HG03457 (cell line): ENCODE measurements around the gene HIVEP3.

ENCODE experiments used
- ATAC-seq: cut with Tn5 transposase; IDR thresholded peaks from one replicate; pipeline ENCODE4 v1.9.1; 2021; ENCODE audit warnings: moderate number of reproducible peaks; ENCODE audit not compliant: unreplicated experiment

The HIVEP3 gene

GRCh38 chr1:41716188-41717130 is 202.3 kb downstream of the HIVEP3 start:
- no peak for ATAC-seq

- no peak for ATAC-seq
These were observed 203.2 kb downstream of the HIVEP3 start for GRCh38 chr1:41715441-41716095.

GRCh38 chr1:41714638-41715389 is 203.9 kb downstream of the HIVEP3 start:
- ATAC-seq = no peak

- no peak for ATAC-seq
These were observed 205.0 kb downstream of the HIVEP3 start for GRCh38 chr1:41713557-41714327.

GRCh38 chr1:41713141-41713540 is 205.6 kb downstream of the HIVEP3 start:
- ATAC-seq = no peak

- no peak for ATAC-seq
These were observed 206.0 kb downstream of the HIVEP3 start for GRCh38 chr1:41712695-41713094.

GRCh38 chr1:41712081-41712480 is 206.6 kb downstream of the HIVEP3 start:
- no peak for ATAC-seq

- ATAC-seq = no peak
These were observed 207.1 kb downstream of the HIVEP3 start for GRCh38 chr1:41711581-41711980.

- ATAC-seq = no peak
These were observed 207.7 kb downstream of the HIVEP3 start for GRCh38 chr1:41710980-41711379.

- ATAC-seq = no peak
These were observed 208.8 kb downstream of the HIVEP3 start for GRCh38 chr1:41709873-41710272.

- no peak for ATAC-seq
These were observed 209.4 kb downstream of the HIVEP3 start for GRCh38 chr1:41709331-41709730.

- ATAC-seq = no peak
These were observed 210.4 kb downstream of the HIVEP3 start for GRCh38 chr1:41708332-41708731.

GRCh38 chr1:41707793-41708192 is 210.9 kb downstream of the HIVEP3 start:
- ATAC-seq = no peak

GRCh38 chr1:41705798-41706197 is 212.9 kb downstream of the HIVEP3 start:
- ATAC-seq = no peak

- ATAC-seq = no peak
These were observed 214.5 kb downstream of the HIVEP3 start for GRCh38 chr1:41704196-41704595.

- ATAC-seq = no peak
These were observed 216.0 kb downstream of the HIVEP3 start for GRCh38 chr1:41702771-41703170.

GRCh38 chr1:41700986-41701535 is 217.7 kb downstream of the HIVEP3 start:
- no peak for ATAC-seq

- ATAC-seq = no peak
These were observed 218.1 kb downstream of the HIVEP3 start for GRCh38 chr1:41700581-41700980.

- no peak for ATAC-seq
These were observed 218.9 kb downstream of the HIVEP3 start for GRCh38 chr1:41699861-41700248.
